OCI-LY3 (cell line): ENCODE data around the gene SFI1.

Experiments used
- EZH2phosphoT487 ChIP-seq: fragments of 200-600 bp; shearing (Covaris generic); IDR thresholded peaks from 2 replicates; pipeline ENCODE4 v1.6.1; 2018; ENCODE audit warnings: antibody characterized with exemption, mixed run types, low read depth
- TF ChIP-seq, protein P1 (sequence below): fragments of 200-600, 300-600 bp; sonication (generic); IDR thresholded peaks from 2 replicates; pipeline ENCODE4 v1.5.1; 2014; ENCODE audit warnings: antibody characterized with exemption, low read length, low read depth

DNA sequence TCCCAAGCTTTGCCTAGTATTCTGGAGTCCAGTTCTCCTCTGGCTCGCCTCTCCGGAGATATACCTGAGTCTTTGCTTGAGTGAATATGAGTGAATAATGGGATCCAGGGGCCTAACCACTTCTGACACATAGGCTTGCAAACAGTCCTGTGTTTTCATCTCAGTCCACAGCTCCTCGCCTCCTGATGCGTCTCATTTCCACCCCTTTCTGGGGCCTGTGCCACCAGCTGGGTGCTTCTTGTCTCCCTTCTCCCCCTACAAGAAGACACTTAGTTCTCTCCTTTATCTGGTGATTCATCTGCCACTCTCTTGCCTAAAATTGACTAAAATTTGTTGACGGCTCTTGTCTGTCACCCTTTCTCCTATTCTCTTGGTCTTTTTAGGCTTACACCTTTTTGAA lies 44.6 kb downstream of the SFI1 start:
- TF ChIP-seq, protein P1, sequence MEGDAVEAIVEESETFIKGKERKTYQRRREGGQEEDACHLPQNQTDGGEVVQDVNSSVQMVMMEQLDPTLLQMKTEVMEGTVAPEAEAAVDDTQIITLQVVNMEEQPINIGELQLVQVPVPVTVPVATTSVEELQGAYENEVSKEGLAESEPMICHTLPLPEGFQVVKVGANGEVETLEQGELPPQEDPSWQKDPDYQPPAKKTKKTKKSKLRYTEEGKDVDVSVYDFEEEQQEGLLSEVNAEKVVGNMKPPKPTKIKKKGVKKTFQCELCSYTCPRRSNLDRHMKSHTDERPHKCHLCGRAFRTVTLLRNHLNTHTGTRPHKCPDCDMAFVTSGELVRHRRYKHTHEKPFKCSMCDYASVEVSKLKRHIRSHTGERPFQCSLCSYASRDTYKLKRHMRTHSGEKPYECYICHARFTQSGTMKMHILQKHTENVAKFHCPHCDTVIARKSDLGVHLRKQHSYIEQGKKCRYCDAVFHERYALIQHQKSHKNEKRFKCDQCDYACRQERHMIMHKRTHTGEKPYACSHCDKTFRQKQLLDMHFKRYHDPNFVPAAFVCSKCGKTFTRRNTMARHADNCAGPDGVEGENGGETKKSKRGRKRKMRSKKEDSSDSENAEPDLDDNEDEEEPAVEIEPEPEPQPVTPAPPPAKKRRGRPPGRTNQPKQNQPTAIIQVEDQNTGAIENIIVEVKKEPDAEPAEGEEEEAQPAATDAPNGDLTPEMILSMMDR: no peak
- TF ChIP-seq EZH2phosphoT487: no peak
